SJCRH30 (cell line): ENCODE measurements around the gene BRAP. TPM values are rescaled to one million over a fixed set of nuclear protein-coding genes. Genes with fewer than 3 reads are reported as not detected.
"Not testable (repeated sequence)": the region's sequence is repeated elsewhere in the genome, so short reads cannot be mapped to it uniquely, and the experiment has no call there.

Experiments
- DNase-seq, 2 experiments: peaks; one replicate each; pipeline ENCODE4 v3.0.0-alpha.2; 2015 to 2020
- H3K27ac ChIP-seq: fragments of 250-450 bp; sonication (Bioruptor Pico); 2 replicates; pipeline ENCODE4 v1.5.1; 2020; ENCODE audit warnings: mild to moderate bottlenecking, moderate library complexity
- H3K27me3 ChIP-seq: fragments of 250-450 bp; sonication (Bioruptor Pico); 2 replicates; pipeline ENCODE4 v1.5.1; 2020; ENCODE audit warnings: mild to moderate bottlenecking, moderate library complexity
- H3K36me3 ChIP-seq: fragments of 250-450 bp; sonication (Bioruptor Pico); 2 replicates; pipeline ENCODE4 v1.5.1; 2020; ENCODE audit warnings: mild to moderate bottlenecking, moderate library complexity
- H3K4me1 ChIP-seq: fragments of 250-450 bp; sonication (Bioruptor Pico); 2 replicates; pipeline ENCODE4 v1.5.1; 2020; ENCODE audit warnings: mild to moderate bottlenecking, moderate library complexity
- H3K4me3 ChIP-seq: fragments of 250-450 bp; sonication (Bioruptor Pico); 2 replicates; pipeline ENCODE4 v1.5.1; 2020; ENCODE audit warnings: mild to moderate bottlenecking, moderate library complexity
- H3K9me3 ChIP-seq: fragments of 250-450 bp; sonication (Bioruptor Pico); replicated peaks from 2 replicates; pipeline ENCODE4 v1.5.1; 2020; ENCODE audit warnings: mild to moderate bottlenecking, moderate library complexity
- total RNA-seq: library from RNA; depleted of rRNA; stranded (reverse); fragments of >200 nt; shearing (Covaris generic); gene quantifications from 2 replicates; pipeline ENCODE4 v1.2.3, GENCODE V29; 2014

BRAP gene
- total RNA-seq, 1 experiment from 2014 or later, result 20.2 TPM

GRCh38 chr12:111605911-111606766 lies 79.6 kb downstream of the BRAP start:
- H3K27me3 ChIP-seq, result no peaks in the 10 kb centered on the region
- no peaks in the 10 kb centered on the region for H3K36me3 ChIP-seq
- H3K4me1 ChIP-seq, result peaks cover 18% of the 10 kb centered on the region
- H3K4me3 ChIP-seq, result peak overlapping the region; percentile 22
- no peak for DNase-seq
- H3K27ac ChIP-seq, result peak overlapping the region; percentile 73
- H3K9me3 ChIP-seq, result no peaks in the 10 kb centered on the region

GRCh38 chr12:111602857-111603256 lies 82.9 kb downstream of the BRAP start:
- H3K4me3 ChIP-seq, DNase-seq, H3K9me3 ChIP-seq, H3K27ac ChIP-seq, H3K36me3 ChIP-seq, H3K27me3 ChIP-seq: not testable (repeated sequence)
- H3K4me1 ChIP-seq, result peaks cover 18% of the 10 kb centered on the region

- DNase-seq, result no peak
- peaks cover 16% of the 10 kb centered on the region for H3K4me1 ChIP-seq
- H3K27ac ChIP-seq, result no peak overlapping the region
- no peaks in the 10 kb centered on the region for H3K36me3 ChIP-seq
- H3K27me3 ChIP-seq, result no peaks in the 10 kb centered on the region
- no peak overlapping the region for H3K4me3 ChIP-seq
- H3K9me3 ChIP-seq, result no peaks in the 10 kb centered on the region
Measured at GRCh38 chr12:111602348-111602747, 83.4 kb downstream of the BRAP start.

GRCh38 chr12:111600986-111601385 lies 84.8 kb downstream of the BRAP start:
- not testable (repeated sequence) for H3K36me3 ChIP-seq, H3K4me1 ChIP-seq, DNase-seq, H3K27ac ChIP-seq, H3K9me3 ChIP-seq, H3K4me3 ChIP-seq, H3K27me3 ChIP-seq

DNA sequence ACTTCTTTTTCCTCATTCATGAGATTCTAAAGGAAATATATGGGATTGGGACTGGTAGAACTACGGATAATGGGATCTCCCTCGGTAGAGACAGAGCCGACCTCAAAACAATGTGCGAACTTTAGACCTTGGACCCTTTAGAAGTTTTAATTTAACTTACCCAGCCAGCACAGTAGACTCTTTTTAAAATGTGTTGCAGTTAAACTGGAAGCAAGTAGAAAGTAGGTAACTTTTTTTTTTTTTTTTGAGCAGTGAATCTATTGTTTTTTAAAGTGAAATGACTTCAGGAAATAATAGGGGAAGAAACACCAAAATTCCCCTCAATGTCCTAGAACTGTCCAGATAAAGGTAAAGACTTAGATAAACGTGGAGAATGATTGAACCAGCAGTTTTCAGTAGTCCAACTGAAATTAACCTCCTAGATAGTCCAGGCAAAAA lies 85.5 kb downstream of the BRAP start:
- no peak for DNase-seq
- Histone ChIP-seq H3K9me3 (no peaks in the 10 kb centered on the region), H3K36me3 (no peaks in the 10 kb centered on the region), H3K4me1 (no peaks in the 10 kb centered on the region), H3K27ac (peak overlapping the region; percentile 91), H3K27me3 (no peaks in the 10 kb centered on the region), H3K4me3 (peak overlapping the region; percentile 96)

GRCh38 chr12:111599453-111600204 lies 86.1 kb downstream of the BRAP start:
- H3K4me1 ChIP-seq, result no peaks in the 10 kb centered on the region
- 0 out of 2 replicates have a peak, but pooled peaks cover 1% of the 10 kb centered on the region for H3K36me3 ChIP-seq
- no peaks in the 10 kb centered on the region for H3K27me3 ChIP-seq
- no peaks in the 10 kb centered on the region for H3K9me3 ChIP-seq
- H3K27ac ChIP-seq, result peak overlapping the region; percentile 91
- peak overlapping the region; percentile 96 for H3K4me3 ChIP-seq
- peak; percentile 93 to 94 for DNase-seq

- DNase-seq, result peak; percentile 58 to 63
- Histone ChIP-seq H3K4me1 (no peaks in the 10 kb centered on the region), H3K36me3 (0 out of 2 replicates have a peak, but pooled peaks cover 3% of the 10 kb centered on the region), H3K27me3 (no peaks in the 10 kb centered on the region), H3K27ac (peak within 1 kb of the TSS; percentile 91), H3K4me3 (peak within 1 kb of the TSS; percentile 96), H3K9me3 (no peaks in the 10 kb centered on the region)
Measured at GRCh38 chr12:111598637-111599452, 86.9 kb downstream of the BRAP start, which contains the start of gene ATXN2. TSS of gene ATXN2 (minus strand) at chr12:111599315. CDS start at chr12:111599034, 281 bp downstream.

- Histone ChIP-seq H3K27me3 (no peaks in the 10 kb centered on the region), H3K4me1 (no peaks in the 10 kb centered on the region)
Measured at GRCh38 chr12:111597831-111598636, 87.7 kb downstream of the BRAP start.

GRCh38 chr12:111596985-111597830 lies 88.5 kb downstream of the BRAP start:
- H3K9me3 ChIP-seq, result no peaks in the 10 kb centered on the region
- no peaks in the 10 kb centered on the region for H3K27me3 ChIP-seq
- H3K4me1 ChIP-seq, result no peaks in the 10 kb centered on the region
- 0 out of 2 replicates have a peak, but pooled peaks cover 3% of the 10 kb centered on the region for H3K36me3 ChIP-seq
- H3K27ac ChIP-seq, result peak overlapping the region; percentile 29; the same call in 1 of the 2 replicates
- DNase-seq, result peak; percentile 61 to 74
- H3K4me3 ChIP-seq, result peak overlapping the region; percentile 96

More at GRCh38 chr12:111597831-111598636, 87.7 kb downstream of the BRAP start:
- Histone ChIP-seq H3K27ac (peak overlapping the region; percentile 29), H3K36me3 (0 out of 2 replicates have a peak, but pooled peaks cover 3% of the 10 kb centered on the region), H3K9me3 (no peaks in the 10 kb centered on the region), H3K4me3 (peak overlapping the region; percentile 96)
- peak; percentile 38 to 46 for DNase-seq

DNA sequence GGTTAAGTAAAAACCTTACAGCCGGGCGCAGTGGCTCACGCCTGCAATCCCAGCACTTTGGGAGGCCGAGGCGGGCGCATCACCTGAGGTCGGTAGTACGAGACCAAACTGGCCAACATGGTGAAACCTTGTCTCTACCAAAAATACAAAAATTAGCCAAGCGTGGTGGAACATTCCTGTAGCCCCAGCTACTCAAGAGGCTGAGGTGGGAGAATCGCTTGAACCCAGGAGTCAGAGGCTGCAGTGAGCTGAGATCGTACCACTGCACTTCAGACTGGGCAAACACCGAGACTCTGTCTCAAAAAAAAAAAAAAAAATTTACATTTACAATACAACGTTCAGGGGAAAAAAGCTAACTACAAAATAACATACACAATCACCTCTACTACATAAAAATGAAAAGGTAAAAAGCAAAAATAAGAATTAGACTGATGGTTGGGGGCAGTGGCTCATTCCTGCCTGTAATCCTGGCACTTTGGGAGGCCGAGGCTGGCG lies 90.4 kb downstream of the BRAP start:
- H3K27ac ChIP-seq, H3K27me3 ChIP-seq, H3K4me3 ChIP-seq, H3K36me3 ChIP-seq, DNase-seq, H3K4me1 ChIP-seq, H3K9me3 ChIP-seq: not testable (repeated sequence)
